ENCODE results near the gene SOCS4.

Gene SOCS4

DNA sequence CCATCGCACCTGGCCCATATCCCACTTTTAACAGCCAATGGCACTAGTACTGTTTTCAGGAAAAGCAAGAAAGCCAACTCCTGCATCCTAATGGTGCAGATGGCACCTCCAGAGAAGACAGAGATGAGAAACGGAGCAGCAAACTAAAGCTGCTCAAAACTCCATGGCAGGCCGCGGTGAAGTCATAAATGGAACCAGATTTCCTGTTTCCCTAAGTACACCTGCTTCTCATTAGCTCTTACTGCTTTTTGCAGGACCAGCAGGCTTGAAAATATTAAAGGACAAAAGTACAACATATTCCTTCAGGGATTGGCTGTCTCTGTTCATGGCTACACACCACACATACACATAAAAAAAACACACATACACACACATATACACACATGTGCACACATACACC is 65.3 kb downstream of the SOCS4 start:
- Histone ChIP-seq H3K36me3 (ENCODE audit: insufficient read depth) (no peaks in the 10 kb centered on the region), H3K79me2 (ENCODE audit: insufficient read depth, low read depth) (no peaks in the 10 kb centered on the region), H3K4me3 (IDR thresholded peaks at IDR 0.05; ENCODE audit: insufficient read depth, low read depth, low read length) (no peak overlapping the region), H4K20me1 (ENCODE audit: insufficient read depth) (no peaks in the 10 kb centered on the region), H3K4me2 (no peak overlapping the region), H3K9ac (no peak overlapping the region), H2AFZ (ENCODE audit: low read depth) (no peak overlapping the region), H3K4me1 (ENCODE audit: low read depth, poor library complexity, severe bottlenecking) (peaks cover 5% of the 10 kb centered on the region), H3K27me3 (ENCODE audit: insufficient read depth, low read depth) (no peaks in the 10 kb centered on the region), H3K27ac (no peak overlapping the region)
- TF ChIP-seq, protein P1, sequence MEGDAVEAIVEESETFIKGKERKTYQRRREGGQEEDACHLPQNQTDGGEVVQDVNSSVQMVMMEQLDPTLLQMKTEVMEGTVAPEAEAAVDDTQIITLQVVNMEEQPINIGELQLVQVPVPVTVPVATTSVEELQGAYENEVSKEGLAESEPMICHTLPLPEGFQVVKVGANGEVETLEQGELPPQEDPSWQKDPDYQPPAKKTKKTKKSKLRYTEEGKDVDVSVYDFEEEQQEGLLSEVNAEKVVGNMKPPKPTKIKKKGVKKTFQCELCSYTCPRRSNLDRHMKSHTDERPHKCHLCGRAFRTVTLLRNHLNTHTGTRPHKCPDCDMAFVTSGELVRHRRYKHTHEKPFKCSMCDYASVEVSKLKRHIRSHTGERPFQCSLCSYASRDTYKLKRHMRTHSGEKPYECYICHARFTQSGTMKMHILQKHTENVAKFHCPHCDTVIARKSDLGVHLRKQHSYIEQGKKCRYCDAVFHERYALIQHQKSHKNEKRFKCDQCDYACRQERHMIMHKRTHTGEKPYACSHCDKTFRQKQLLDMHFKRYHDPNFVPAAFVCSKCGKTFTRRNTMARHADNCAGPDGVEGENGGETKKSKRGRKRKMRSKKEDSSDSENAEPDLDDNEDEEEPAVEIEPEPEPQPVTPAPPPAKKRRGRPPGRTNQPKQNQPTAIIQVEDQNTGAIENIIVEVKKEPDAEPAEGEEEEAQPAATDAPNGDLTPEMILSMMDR (conservative IDR thresholded peaks at IDR 0.05; ENCODE audit: low read depth, low read length) = no peak

DNA sequence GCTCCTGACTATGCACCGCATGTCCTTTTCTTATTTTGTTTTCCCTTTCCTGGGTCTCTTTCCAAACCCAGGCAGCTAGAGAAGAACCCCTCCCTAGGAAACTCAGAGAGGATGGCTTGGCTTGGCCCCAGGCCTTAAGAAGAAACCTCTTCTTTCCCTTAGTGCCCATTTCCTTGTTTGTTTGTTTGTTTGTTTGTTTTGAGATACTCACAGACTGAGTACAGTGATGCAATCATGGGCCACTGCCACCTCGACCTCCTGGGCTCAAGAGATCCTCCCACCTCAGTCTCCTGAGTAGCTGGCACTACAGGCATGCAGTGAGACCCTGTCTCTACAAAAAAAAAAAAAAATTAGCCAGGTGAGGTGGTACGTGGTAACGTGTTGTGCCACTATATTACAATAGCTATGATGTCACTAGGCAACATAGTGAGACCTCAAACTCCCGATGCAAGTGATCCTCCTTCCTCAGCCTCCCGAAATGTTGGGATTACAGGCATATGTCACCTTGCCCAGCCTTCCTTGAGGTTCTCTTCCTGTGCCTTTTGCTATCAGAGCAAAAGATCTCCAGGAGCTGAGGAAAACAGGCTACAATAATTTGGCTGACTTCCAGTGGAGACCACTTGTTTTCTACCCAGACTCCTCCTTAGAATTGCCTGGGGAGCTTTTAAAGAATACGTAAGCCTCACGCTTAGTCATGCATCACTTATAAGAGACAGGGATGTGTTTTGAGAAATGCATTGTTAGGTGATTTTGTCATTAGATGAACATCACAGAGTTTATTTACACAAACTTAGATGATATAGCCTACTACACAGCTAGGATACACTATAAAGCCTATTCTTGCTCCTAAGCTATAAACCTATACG is 67.5 kb downstream of the SOCS4 start:
- TF ChIP-seq, protein P1 (conservative IDR thresholded peaks at IDR 0.05; ENCODE audit: low read depth, low read length) = no peak
- Histone ChIP-seq H3K27ac (no peak overlapping the region), H3K79me2 (ENCODE audit: insufficient read depth, low read depth) (no peaks in the 10 kb centered on the region), H3K4me2 (no peak overlapping the region), H3K4me3 (IDR thresholded peaks at IDR 0.05; ENCODE audit: insufficient read depth, low read depth, low read length) (no peak overlapping the region), H3K27me3 (ENCODE audit: insufficient read depth, low read depth) (no peaks in the 10 kb centered on the region), H2AFZ (ENCODE audit: low read depth) (no peak overlapping the region), H3K36me3 (ENCODE audit: insufficient read depth) (no peaks in the 10 kb centered on the region), H3K9ac (no peak overlapping the region), H3K4me1 (ENCODE audit: low read depth, poor library complexity, severe bottlenecking) (peaks cover 27% of the 10 kb centered on the region), H4K20me1 (ENCODE audit: insufficient read depth) (no peaks in the 10 kb centered on the region)

GRCh38 chr14:55097881-55098560 is 71.0 kb downstream of the SOCS4 start:
- Histone ChIP-seq H3K27me3 (ENCODE audit: insufficient read depth, low read depth) (no peaks in the 10 kb centered on the region), H3K36me3 (ENCODE audit: insufficient read depth) (no peaks in the 10 kb centered on the region), H3K79me2 (ENCODE audit: insufficient read depth, low read depth) (no peaks in the 10 kb centered on the region), H3K4me3 (IDR thresholded peaks at IDR 0.05; ENCODE audit: insufficient read depth, low read depth, low read length) (no peak overlapping the region), H3K4me1 (ENCODE audit: low read depth, poor library complexity, severe bottlenecking) (peaks cover 59% of the 10 kb centered on the region), H2AFZ (ENCODE audit: low read depth) (peak overlapping the region; percentile 10), H3K4me2 (peak overlapping the region; percentile 42), H3K27ac (peak overlapping the region; percentile 85), H4K20me1 (ENCODE audit: insufficient read depth) (no peaks in the 10 kb centered on the region), H3K9ac (peak overlapping the region; percentile 41; the same call in 1 of the 2 replicates)
- TF ChIP-seq, protein P1 (conservative IDR thresholded peaks at IDR 0.05; ENCODE audit: low read depth, low read length) = no peak

GRCh38 chr14:55098561-55098898 is 71.5 kb downstream of the SOCS4 start:
- H3K27me3 ChIP-seq (ENCODE audit: insufficient read depth, low read depth) = no peaks in the 10 kb centered on the region
- peaks cover 64% of the 10 kb centered on the region for H3K4me1 ChIP-seq (ENCODE audit: low read depth, poor library complexity, severe bottlenecking)
- H3K4me3 ChIP-seq (IDR thresholded peaks at IDR 0.05; ENCODE audit: insufficient read depth, low read depth, low read length) = no peak overlapping the region
- no peaks in the 10 kb centered on the region for H3K79me2 ChIP-seq (ENCODE audit: insufficient read depth, low read depth)
- peak overlapping the region; percentile 10; the same call in 1 of the 2 replicates for H2AFZ ChIP-seq (ENCODE audit: low read depth)
- H4K20me1 ChIP-seq (ENCODE audit: insufficient read depth) = no peaks in the 10 kb centered on the region
- no peaks in the 10 kb centered on the region for H3K36me3 ChIP-seq (ENCODE audit: insufficient read depth)
- TF ChIP-seq, protein P1 (conservative IDR thresholded peaks at IDR 0.05; ENCODE audit: low read depth, low read length) = no peak
- H3K9ac ChIP-seq = peak overlapping the region; percentile 41; the same call in 1 of the 2 replicates
- peak overlapping the region; percentile 42 for H3K4me2 ChIP-seq
- peak overlapping the region; percentile 85 for H3K27ac ChIP-seq
